Measurements from ENCODE around the gene PDE9A.

The PDE9A gene

DNA sequence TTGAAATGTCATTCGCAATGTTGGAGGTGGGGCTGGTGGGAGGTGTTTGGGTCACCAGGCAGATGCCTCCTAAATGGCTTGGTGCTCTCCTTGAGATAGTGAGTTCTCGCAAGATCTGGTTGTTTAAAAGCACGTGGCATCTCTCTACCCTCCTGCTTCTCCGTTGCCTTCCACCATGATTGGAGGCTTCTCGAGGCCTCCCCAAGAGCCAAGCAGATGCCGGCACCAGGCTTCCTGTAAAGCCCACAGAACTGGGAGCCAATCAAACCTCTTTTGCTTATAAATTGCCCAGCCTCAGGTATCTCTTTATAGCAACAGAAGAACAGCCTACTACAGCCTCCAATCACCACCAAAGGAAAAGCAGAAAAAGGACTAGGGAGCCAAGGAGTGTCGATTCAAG, 80.5 kb downstream of the PDE9A start:
- no peak for FAIRE-seq
- TF ChIP-seq, protein P1, sequence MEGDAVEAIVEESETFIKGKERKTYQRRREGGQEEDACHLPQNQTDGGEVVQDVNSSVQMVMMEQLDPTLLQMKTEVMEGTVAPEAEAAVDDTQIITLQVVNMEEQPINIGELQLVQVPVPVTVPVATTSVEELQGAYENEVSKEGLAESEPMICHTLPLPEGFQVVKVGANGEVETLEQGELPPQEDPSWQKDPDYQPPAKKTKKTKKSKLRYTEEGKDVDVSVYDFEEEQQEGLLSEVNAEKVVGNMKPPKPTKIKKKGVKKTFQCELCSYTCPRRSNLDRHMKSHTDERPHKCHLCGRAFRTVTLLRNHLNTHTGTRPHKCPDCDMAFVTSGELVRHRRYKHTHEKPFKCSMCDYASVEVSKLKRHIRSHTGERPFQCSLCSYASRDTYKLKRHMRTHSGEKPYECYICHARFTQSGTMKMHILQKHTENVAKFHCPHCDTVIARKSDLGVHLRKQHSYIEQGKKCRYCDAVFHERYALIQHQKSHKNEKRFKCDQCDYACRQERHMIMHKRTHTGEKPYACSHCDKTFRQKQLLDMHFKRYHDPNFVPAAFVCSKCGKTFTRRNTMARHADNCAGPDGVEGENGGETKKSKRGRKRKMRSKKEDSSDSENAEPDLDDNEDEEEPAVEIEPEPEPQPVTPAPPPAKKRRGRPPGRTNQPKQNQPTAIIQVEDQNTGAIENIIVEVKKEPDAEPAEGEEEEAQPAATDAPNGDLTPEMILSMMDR (IDR thresholded peaks at IDR 0.05; ENCODE audit: insufficient read depth, missing control alignments): no peak
- DNase-seq (ENCODE audit: insufficient read length, low spot score): no peak

DNA sequence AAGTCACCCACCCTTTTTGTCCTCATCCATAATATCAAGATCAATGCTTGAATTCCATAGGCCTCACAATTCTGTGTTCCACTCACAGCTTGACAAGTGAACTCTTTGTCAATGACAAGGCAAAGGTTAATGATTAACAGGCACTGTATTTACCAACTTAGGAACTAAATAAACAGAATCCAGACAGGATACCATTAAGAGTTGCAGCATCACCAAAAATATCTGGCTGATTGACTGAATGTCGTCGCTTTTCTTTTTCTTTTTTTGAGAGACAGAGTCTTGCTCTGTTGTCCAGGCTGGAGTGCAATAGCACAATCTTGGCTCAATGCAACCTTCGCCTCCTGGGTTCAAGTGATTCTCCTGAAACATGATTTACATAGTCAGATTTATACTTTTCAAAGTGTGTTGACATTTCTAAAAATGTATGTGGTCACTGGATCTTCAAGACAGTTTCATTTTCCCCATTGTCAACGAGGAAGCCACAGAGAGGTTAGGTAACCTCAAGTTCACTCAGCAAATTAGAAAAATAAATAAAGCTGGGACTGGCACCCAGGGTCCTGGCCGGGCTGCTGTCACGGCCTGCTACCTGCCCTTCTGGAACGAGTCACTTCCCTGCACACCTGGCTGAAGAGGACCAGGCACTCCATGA, 81.0 kb downstream of the PDE9A start:
- TF ChIP-seq, protein P1 (IDR thresholded peaks at IDR 0.05; ENCODE audit: insufficient read depth, missing control alignments): no peak
- FAIRE-seq (no peak), DNase-seq (ENCODE audit: insufficient read length, low spot score) (no peak)

DNA sequence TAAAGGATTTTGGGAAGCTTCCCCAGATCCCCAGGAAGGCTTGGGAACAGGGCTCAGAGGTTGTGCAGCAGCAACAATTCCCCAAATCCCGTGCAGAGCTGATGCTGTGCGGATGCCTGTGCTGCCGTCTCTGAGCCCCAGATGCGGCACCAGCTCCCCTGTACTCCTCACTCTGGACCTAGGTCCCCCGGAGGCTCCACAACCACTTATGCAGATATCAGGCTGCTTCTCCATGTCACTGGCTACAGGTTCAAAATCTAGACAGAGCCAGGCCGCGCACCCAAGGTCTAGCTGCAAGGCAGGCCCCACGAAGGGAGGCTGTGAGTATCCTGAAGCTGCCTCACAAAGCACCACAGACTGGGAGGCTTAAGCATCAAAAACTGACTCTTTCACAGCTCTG, 81.6 kb downstream of the PDE9A start:
- no peak for DNase-seq (ENCODE audit: insufficient read length, low spot score)
- no peak for FAIRE-seq
- TF ChIP-seq, protein P1 (IDR thresholded peaks at IDR 0.05; ENCODE audit: insufficient read depth, missing control alignments): no peak

DNA sequence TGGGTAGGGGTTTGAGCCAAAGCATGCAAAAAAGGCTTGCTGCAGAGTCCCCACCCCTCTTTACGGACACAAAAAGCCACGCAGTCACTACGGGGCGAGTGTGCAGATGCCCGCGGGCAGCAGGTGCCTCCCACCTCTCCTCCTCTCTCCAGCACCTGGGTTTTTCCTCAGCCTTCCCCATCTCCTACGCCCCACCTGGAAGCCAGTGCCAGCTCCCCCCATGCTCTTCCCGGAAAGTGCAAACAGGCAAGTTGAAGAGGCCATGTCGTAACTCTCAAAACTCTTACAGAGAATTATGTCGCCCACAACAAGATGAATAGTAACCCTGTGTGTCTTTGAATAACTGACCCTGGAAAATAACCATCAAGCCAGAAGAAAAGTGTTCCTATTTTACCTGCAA, 82.5 kb downstream of the PDE9A start:
- FAIRE-seq (no peak), DNase-seq (ENCODE audit: insufficient read length, low spot score) (no peak)
- TF ChIP-seq, protein P1 (IDR thresholded peaks at IDR 0.05; ENCODE audit: insufficient read depth, missing control alignments): no peak

DNA sequence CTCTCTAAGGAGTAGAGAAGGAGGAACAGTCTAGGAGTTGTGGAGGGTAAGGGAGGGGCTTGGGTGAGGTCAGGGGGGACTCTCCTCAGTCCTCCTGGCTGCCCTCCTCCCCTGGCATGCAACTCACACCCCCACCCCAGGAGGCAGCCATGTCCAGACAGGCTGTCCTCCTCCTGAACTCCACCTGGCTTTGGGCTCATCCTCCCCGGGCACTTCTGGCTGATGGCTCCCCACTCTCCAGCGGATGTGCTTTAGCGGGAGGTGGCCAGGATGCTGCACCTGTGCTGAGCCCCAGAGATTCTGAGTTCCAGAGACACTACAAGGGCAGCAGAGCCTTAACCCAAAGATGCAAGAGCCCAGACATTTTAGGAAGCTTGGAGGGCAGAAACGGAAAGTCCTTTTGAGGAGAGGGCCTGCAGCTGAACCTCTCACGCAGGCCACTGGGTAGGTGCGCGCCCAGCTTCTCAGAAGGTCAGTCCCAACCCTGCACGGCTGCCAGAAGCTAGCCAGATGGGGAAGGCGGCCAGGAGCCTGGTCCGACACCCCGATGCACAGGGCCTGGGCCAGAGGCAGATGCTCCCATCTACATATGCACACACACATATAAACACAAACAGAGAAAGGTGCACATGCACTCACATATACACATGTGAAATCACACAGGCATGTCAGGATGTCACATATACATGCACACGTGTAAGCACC, 83.4 kb downstream of the PDE9A start:
- DNase-seq (ENCODE audit: insufficient read length, low spot score): no peak
- FAIRE-seq: no peak
- TF ChIP-seq, protein P1 (IDR thresholded peaks at IDR 0.05; ENCODE audit: insufficient read depth, missing control alignments): no peak

DNA sequence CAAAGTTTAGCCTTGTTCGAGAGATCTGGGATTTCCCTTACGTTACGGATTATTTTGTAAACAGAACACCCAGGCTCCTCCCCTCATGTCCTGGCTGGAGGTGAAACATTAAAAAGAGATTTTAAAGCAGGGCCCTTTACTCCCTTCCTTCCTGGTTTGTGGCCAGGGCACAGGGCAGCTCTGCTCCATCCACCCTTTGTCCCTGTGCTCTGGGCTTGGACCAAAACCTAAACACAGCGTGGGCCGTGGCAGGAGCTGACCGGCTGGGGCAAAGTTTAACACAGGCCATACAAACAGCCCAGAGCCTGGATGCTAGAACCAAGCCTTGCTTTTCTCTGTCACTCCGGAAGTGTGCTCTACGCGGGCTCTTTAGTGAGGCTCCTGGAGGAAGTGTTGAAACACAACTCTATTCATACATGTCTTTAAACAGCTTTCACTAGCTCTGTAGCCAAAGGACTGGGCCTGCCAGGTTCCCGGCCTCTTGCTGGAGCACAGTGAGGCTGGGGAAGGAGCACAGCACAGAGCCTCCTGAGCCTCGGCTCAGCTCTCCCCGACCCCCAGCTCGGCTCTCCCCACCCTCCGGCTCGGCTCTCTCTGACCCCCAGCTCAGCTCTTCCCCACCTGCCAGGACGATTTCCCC, 84.7 kb downstream of the PDE9A start:
- TF ChIP-seq, protein P1 (IDR thresholded peaks at IDR 0.05; ENCODE audit: insufficient read depth, missing control alignments): no peak
- DNase-seq (ENCODE audit: insufficient read length, low spot score) (no peak), FAIRE-seq (no peak)

Data from D721Med (cell line).